Muscle layer of colon (tissue), 2 donors: ENCODE measurements around the gene CCDC9B.

Source experiments
- H3K27ac ChIP-seq: one replicate; pipeline ENCODE4 v1.7.0; 2013; ENCODE audit warnings: low read depth, mild to moderate bottlenecking, low read length, moderate library complexity
- H3K27me3 ChIP-seq, 2 donors: one replicate each; pipeline ENCODE4 v1.7.0; 2013; ENCODE audit warnings: low read length in 2 of 2, mild to moderate bottlenecking in 2 of 2; ENCODE audit not compliant: insufficient read depth in 2 of 2, control insufficient read depth in 1 of 2
- H3K36me3 ChIP-seq: one replicate; pipeline ENCODE4 v1.7.0; 2013; ENCODE audit warnings: mild to moderate bottlenecking, low read length; ENCODE audit not compliant: insufficient read depth
- H3K4me1 ChIP-seq: one replicate; pipeline ENCODE4 v1.7.0; 2013; ENCODE audit warnings: mild to moderate bottlenecking, low read length; ENCODE audit not compliant: insufficient read depth
- H3K4me3 ChIP-seq, 2 donors: one replicate each; pipeline ENCODE4 v1.7.0; 2013; ENCODE audit warnings: low read length in 2 of 2, low read depth in 1 of 2, mild to moderate bottlenecking in 1 of 2, moderate library complexity in 1 of 2
- H3K9ac ChIP-seq: one replicate; pipeline ENCODE4 v1.7.0; 2013; ENCODE audit warnings: low read length
- H3K9me3 ChIP-seq: one replicate; pipeline ENCODE4 v1.7.0; 2013; ENCODE audit warnings: mild to moderate bottlenecking, low read length
- donor health status: abdominal sarcoma.
- donor health status: Adenocarcinoma of cecum.

Gene CCDC9B

GRCh38 chr15:40372981-40373380 is 32.2 kb upstream of the CCDC9B start:
- Histone ChIP-seq H3K27me3 (no peaks in the 10 kb centered on the region), H3K9me3 (no peaks in the 10 kb centered on the region), H3K4me3 (no peak overlapping the region), H3K27ac (no peak overlapping the region), H3K36me3 (no peaks in the 10 kb centered on the region), H3K9ac (no peak overlapping the region), H3K4me1 (peaks cover 6% of the 10 kb centered on the region)

DNA sequence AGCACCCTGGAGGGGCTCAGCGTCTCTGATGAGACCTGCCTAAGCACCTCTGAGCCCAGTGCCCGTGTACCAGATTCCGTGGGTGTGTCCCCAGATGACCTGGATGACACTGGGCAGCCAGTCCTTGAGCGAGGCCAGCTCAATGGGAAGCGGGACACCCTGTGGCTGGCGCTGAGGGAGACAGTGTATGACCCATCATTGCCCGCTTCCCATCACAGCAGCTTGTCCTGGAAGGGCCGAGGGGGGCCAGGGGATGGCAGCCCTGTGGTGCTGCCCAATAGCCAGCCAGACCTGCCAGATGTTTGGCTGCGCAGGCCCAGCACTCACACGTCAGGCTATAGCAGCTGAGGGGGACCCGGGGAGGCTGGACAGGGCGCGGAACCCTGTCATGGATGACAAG is 29.2 kb upstream of the CCDC9B start:
- H3K9me3 ChIP-seq = no peaks in the 10 kb centered on the region
- no peaks in the 10 kb centered on the region for H3K36me3 ChIP-seq
- no peaks in the 10 kb centered on the region for H3K27me3 ChIP-seq
- peaks cover 20% of the 10 kb centered on the region for H3K4me1 ChIP-seq
- H3K4me3 ChIP-seq = no peak overlapping the region
- H3K27ac ChIP-seq = no peak overlapping the region
- H3K9ac ChIP-seq = no peak overlapping the region

GRCh38 chr15:40369474-40369869 is 28.7 kb upstream of the CCDC9B start:
- Histone ChIP-seq H3K27ac (no peak overlapping the region), H3K36me3 (no peaks in the 10 kb centered on the region), H3K4me3 (no peak overlapping the region), H3K9ac (no peak overlapping the region), H3K4me1 (peaks cover 20% of the 10 kb centered on the region), H3K9me3 (no peaks in the 10 kb centered on the region), H3K27me3 (no peaks in the 10 kb centered on the region)

GRCh38 chr15:40368719-40369473 is 28.2 kb upstream of the CCDC9B start:
- Histone ChIP-seq H3K27me3 (no peaks in the 10 kb centered on the region), H3K9me3 (no peaks in the 10 kb centered on the region), H3K36me3 (no peaks in the 10 kb centered on the region), H3K4me3 (no peak overlapping the region), H3K27ac (no peak overlapping the region), H3K9ac (no peak overlapping the region), H3K4me1 (peaks cover 20% of the 10 kb centered on the region)

GRCh38 chr15:40367686-40368611 is 27.2 kb upstream of the CCDC9B start:
- Histone ChIP-seq H3K9ac (peak overlapping the region; percentile 25), H3K27me3 (no peaks in the 10 kb centered on the region), H3K9me3 (no peaks in the 10 kb centered on the region), H3K4me1 (peaks cover 20% of the 10 kb centered on the region), H3K27ac (peak overlapping the region; percentile 40), H3K4me3 (peak overlapping the region; percentile 47 to 55), H3K36me3 (no peaks in the 10 kb centered on the region)

DNA sequence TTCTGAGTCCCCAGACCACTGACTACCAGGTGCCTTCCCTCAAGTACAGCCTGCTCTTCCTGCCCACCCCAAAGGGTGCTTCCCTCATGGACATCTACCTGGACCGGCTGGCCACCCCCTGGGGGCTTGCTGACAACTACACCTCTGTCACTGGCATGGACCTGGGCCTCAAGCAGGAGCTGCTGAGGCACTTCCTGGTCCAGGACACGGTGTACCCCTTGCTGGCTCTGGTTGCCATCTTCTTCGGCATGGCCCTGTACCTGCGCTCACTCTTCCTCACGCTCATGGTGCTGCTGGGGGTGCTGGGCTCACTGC is 26.6 kb upstream of the CCDC9B start:
- peak overlapping the region; percentile 40 for H3K27ac ChIP-seq
- H3K36me3 ChIP-seq = no peaks in the 10 kb centered on the region
- no peaks in the 10 kb centered on the region for H3K27me3 ChIP-seq
- peak overlapping the region in 1 of 2 donors; percentile 55 for H3K4me3 ChIP-seq
- H3K9me3 ChIP-seq = no peaks in the 10 kb centered on the region
- H3K9ac ChIP-seq = peak overlapping the region; percentile 25
- peaks cover 20% of the 10 kb centered on the region for H3K4me1 ChIP-seq

- H3K9me3 ChIP-seq = no peaks in the 10 kb centered on the region
- no peaks in the 10 kb centered on the region for H3K27me3 ChIP-seq
- peak overlapping the region; percentile 54 for H3K27ac ChIP-seq
- H3K36me3 ChIP-seq = no peaks in the 10 kb centered on the region
- peaks cover 20% of the 10 kb centered on the region for H3K4me1 ChIP-seq
- no peak overlapping the region for H3K4me3 ChIP-seq
- peak overlapping the region; percentile 25 for H3K9ac ChIP-seq
These were observed 26.0 kb upstream of the CCDC9B start for GRCh38 chr15:40366457-40367370.

DNA sequence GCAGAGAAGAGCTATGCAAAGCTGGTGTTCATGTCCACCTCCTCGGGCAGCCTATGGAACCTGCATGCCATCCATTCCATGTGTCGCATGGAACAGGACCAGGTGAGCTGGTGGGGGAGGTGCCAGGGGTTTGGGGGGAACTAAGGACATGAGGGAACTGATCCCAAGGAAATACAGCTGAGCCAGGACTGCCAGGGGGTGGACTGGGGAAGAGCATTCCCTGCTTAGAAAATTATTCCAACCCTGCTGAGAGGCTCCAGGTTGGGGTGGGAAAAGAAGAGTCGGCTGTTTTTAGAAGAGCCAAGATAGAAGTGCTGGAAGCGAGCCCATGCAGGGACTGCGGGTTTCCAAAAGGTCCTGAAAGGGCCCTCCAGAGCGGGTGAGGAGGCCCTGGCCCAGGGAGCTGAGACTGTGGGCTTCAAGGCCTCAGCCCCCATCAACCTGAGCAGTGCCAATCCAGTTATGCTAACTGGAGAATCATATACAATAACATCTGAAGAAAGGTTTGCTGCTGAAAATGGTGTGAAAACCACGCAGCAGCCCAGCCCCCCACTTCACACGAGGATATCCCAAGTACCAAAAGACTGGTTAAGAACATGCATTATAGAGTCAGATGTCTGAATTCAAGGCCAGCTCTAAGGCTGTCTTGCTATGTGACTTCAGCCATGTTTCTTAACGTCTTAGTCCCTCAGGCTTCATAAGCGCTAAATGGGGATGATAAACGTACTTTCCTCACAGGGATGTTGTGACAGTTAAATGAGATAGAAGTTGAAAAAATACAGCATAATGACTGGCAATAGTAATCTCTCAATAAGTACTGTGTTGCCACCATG is 25.1 kb upstream of the CCDC9B start:
- Histone ChIP-seq H3K27ac (peak overlapping the region; percentile 54), H3K36me3 (no peaks in the 10 kb centered on the region), H3K27me3 (no peaks in the 10 kb centered on the region), H3K4me1 (peaks cover 20% of the 10 kb centered on the region), H3K9ac (no peak overlapping the region), H3K4me3 (no peak overlapping the region), H3K9me3 (no peaks in the 10 kb centered on the region)

- Histone ChIP-seq H3K4me1 (peaks cover 20% of the 10 kb centered on the region), H3K9ac (no peak overlapping the region), H3K4me3 (no peak overlapping the region), H3K9me3 (no peaks in the 10 kb centered on the region), H3K36me3 (no peaks in the 10 kb centered on the region), H3K27ac (no peak overlapping the region), H3K27me3 (no peaks in the 10 kb centered on the region)
These were observed 24.3 kb upstream of the CCDC9B start for GRCh38 chr15:40365016-40365415.

- H3K9me3 ChIP-seq = no peaks in the 10 kb centered on the region
- H3K9ac ChIP-seq = no peak overlapping the region
- no peak overlapping the region for H3K27ac ChIP-seq
- no peak overlapping the region for H3K4me3 ChIP-seq
- peaks cover 20% of the 10 kb centered on the region for H3K4me1 ChIP-seq
- H3K27me3 ChIP-seq = no peaks in the 10 kb centered on the region
- H3K36me3 ChIP-seq = no peaks in the 10 kb centered on the region
These were observed 23.5 kb upstream of the CCDC9B start for GRCh38 chr15:40364251-40364650.
